Measurements from ENCODE around the gene APH1B.

GRCh38 chr15:63327648-63328421 is 50.4 kb downstream of the APH1B start:
- TF ChIP-seq REST (IDR thresholded peaks at IDR 0.05; ENCODE audit: low read depth) (no peak), CREB1 (IDR thresholded peaks at IDR 0.05; ENCODE audit: low read depth) (no peak), TEAD4 (IDR thresholded peaks at IDR 0.05) (no peak), CEBPB (IDR thresholded peaks at IDR 0.05) (no peak), RAD21 (IDR thresholded peaks at IDR 0.05; ENCODE audit: low read depth) (no peak), MAX (IDR thresholded peaks at IDR 0.05) (no peak), EP300 (IDR thresholded peaks at IDR 0.05; ENCODE audit: borderline replicate concordance) (no peak), YY1 (IDR thresholded peaks at IDR 0.05; ENCODE audit: low read depth) (no peak), TAF1 (IDR thresholded peaks at IDR 0.05; ENCODE audit: low read depth) (no peak), TCF12 (IDR thresholded peaks at IDR 0.05; ENCODE audit: low read depth) (no peak), ZBTB7A (IDR thresholded peaks at IDR 0.05; ENCODE audit: low read depth) (no peak), NFIC (IDR thresholded peaks at IDR 0.05) (no peak), FOXM1 (IDR thresholded peaks at IDR 0.05; ENCODE audit: borderline replicate concordance, low read depth) (no peak), USF1 (IDR thresholded peaks at IDR 0.05) (0 out of 2 replicates have a peak, but pooled peaks have one; percentile 8)

All from Ishikawa (cell line).